Large intestine (tissue), 3 donors: Measurements from ENCODE around the gene C10orf90. TPM values are rescaled to one million over a fixed set of nuclear protein-coding genes. Genes with fewer than 3 reads are reported as not detected.
A peak's percentile ranks its signal among the peaks of the same experiment; 100 is the strongest.

Experiments used
- DNase-seq, 2 donors: peaks; one replicate each; pipeline versions ENCODE4 v3.0.0 to v3.0.0-alpha.2; 2013
- H3K27ac ChIP-seq: one replicate; pipeline ENCODE4 v1.5.1; 2013; ENCODE audit warnings: low read length
- H3K27me3 ChIP-seq: 2 replicates; pipeline ENCODE4 v1.6.1; 2013; ENCODE audit warnings: low read length; ENCODE audit not compliant: control insufficient read depth, insufficient read depth
- H3K36me3 ChIP-seq: 2 replicates; pipeline ENCODE4 v1.6.1; 2013; ENCODE audit warnings: low read length; ENCODE audit not compliant: control insufficient read depth, insufficient read depth
- H3K4me1 ChIP-seq: one replicate; pipeline ENCODE4 v1.6.1; 2013; ENCODE audit warnings: low read length; ENCODE audit not compliant: control insufficient read depth, insufficient read depth
- H3K4me3 ChIP-seq: one replicate; pipeline ENCODE4 v1.5.1; 2013; ENCODE audit warnings: low read length
- H3K9me3 ChIP-seq: one replicate; pipeline ENCODE4 v1.6.1; 2013; ENCODE audit warnings: mild to moderate bottlenecking, low read depth, low read length, moderate library complexity; ENCODE audit not compliant: control insufficient read depth
- WGBS: methylation state at CpG from one replicate; pipeline ENCODE4 v1.1.5; 2013; ENCODE audit warnings: low lambda C conversion rate; ENCODE audit not compliant: insufficient coverage; 5-methylcytosine and 5-hydroxymethylcytosine counted together
- polyA plus RNA-seq: library from polyadenylated mRNA; unstranded; fragments of 120-200 nt; gene quantifications from one replicate; pipeline ENCODE4 v1.2.1, GENCODE V29; 2013

C10orf90 gene
- polyA plus RNA-seq, 1 donor: not detected

GRCh38 chr10:126616737-126617136, 53.8 kb downstream of the C10orf90 start:
- DNase-seq: no peak
- H3K36me3 ChIP-seq: no peaks in the 10 kb centered on the region
- H3K4me3 ChIP-seq: no peak overlapping the region
- no peaks in the 10 kb centered on the region for H3K27me3 ChIP-seq
- no peaks in the 10 kb centered on the region for H3K4me1 ChIP-seq
- 63% methylated on average over 2 of the region's 3 CpGs for WGBS
- no peaks in the 10 kb centered on the region for H3K9me3 ChIP-seq
- H3K27ac ChIP-seq: no peak overlapping the region

- Histone ChIP-seq H3K27me3 (no peaks in the 10 kb centered on the region), H3K36me3 (no peaks in the 10 kb centered on the region), H3K27ac (no peak overlapping the region), H3K4me3 (no peak overlapping the region), H3K9me3 (no peaks in the 10 kb centered on the region), H3K4me1 (no peaks in the 10 kb centered on the region)
- WGBS: no CpG with 5 or more reads among the region's 2 CpGs
- DNase-seq: no peak
These were observed 59.2 kb downstream of the C10orf90 start for GRCh38 chr10:126611303-126611702.

- Histone ChIP-seq H3K27ac (no peak overlapping the region), H3K4me3 (no peak overlapping the region), H3K9me3 (no peaks in the 10 kb centered on the region), H3K4me1 (no peaks in the 10 kb centered on the region), H3K36me3 (no peaks in the 10 kb centered on the region), H3K27me3 (peaks cover 3% of the 10 kb centered on the region)
- WGBS: 80% methylated on average over 1 of the region's 4 CpGs
- DNase-seq: no peak
These were observed 60.9 kb downstream of the C10orf90 start for GRCh38 chr10:126609566-126609965.

GRCh38 chr10:126599949-126600682, 70.4 kb downstream of the C10orf90 start:
- no peak for DNase-seq
- WGBS: no CpG with 5 or more reads among the region's 19 CpGs
- Histone ChIP-seq H3K4me3 (no peak overlapping the region), H3K27me3 (no peaks in the 10 kb centered on the region), H3K36me3 (no peaks in the 10 kb centered on the region), H3K27ac (no peak overlapping the region), H3K9me3 (no peaks in the 10 kb centered on the region), H3K4me1 (no peaks in the 10 kb centered on the region)

GRCh38 chr10:126598009-126598408, 72.5 kb downstream of the C10orf90 start:
- peak; percentile 3 to 13 for DNase-seq
- H3K27me3 ChIP-seq: no peaks in the 10 kb centered on the region
- 71% methylated on average over 1 of the region's 3 CpGs for WGBS
- no peak overlapping the region for H3K4me3 ChIP-seq
- H3K27ac ChIP-seq: no peak overlapping the region
- no peaks in the 10 kb centered on the region for H3K9me3 ChIP-seq
- no peaks in the 10 kb centered on the region for H3K4me1 ChIP-seq
- no peaks in the 10 kb centered on the region for H3K36me3 ChIP-seq

GRCh38 chr10:126597211-126597610, 73.3 kb downstream of the C10orf90 start:
- H3K27me3 ChIP-seq: no peaks in the 10 kb centered on the region

GRCh38 chr10:126596472-126597016, 73.9 kb downstream of the C10orf90 start:
- WGBS: 100% methylated on average over 1 of the region's 3 CpGs
- H3K27ac ChIP-seq: no peak overlapping the region
- no peaks in the 10 kb centered on the region for H3K4me1 ChIP-seq

More at GRCh38 chr10:126597211-126597610, 73.3 kb downstream of the C10orf90 start:
- DNase-seq: no peak
- Histone ChIP-seq H3K4me3 (no peak overlapping the region), H3K27ac (no peak overlapping the region), H3K36me3 (no peaks in the 10 kb centered on the region), H3K9me3 (no peaks in the 10 kb centered on the region), H3K4me1 (no peaks in the 10 kb centered on the region)
- WGBS: 80% methylated on average over 1 of the region's 2 CpGs

GRCh38 chr10:126595160-126595559, 75.3 kb downstream of the C10orf90 start:
- Histone ChIP-seq H3K4me3 (no peak overlapping the region), H3K27me3 (no peaks in the 10 kb centered on the region), H3K9me3 (no peaks in the 10 kb centered on the region), H3K27ac (no peak overlapping the region), H3K36me3 (no peaks in the 10 kb centered on the region), H3K4me1 (no peaks in the 10 kb centered on the region)
- WGBS: no CpG with 5 or more reads among the region's 2 CpGs
- DNase-seq: no peak

More at GRCh38 chr10:126596472-126597016, 73.9 kb downstream of the C10orf90 start:
- no peaks in the 10 kb centered on the region for H3K36me3 ChIP-seq
- H3K4me3 ChIP-seq: no peak overlapping the region
- no peaks in the 10 kb centered on the region for H3K9me3 ChIP-seq
- no peak for DNase-seq
- no peaks in the 10 kb centered on the region for H3K27me3 ChIP-seq

- no peak overlapping the region for H3K27ac ChIP-seq
- no peak overlapping the region for H3K4me3 ChIP-seq
- 100% methylated on average over 1 of the region's 4 CpGs for WGBS
- no peaks in the 10 kb centered on the region for H3K27me3 ChIP-seq
- no peaks in the 10 kb centered on the region for H3K9me3 ChIP-seq
- H3K4me1 ChIP-seq: no peaks in the 10 kb centered on the region
- H3K36me3 ChIP-seq: no peaks in the 10 kb centered on the region
- no peak for DNase-seq
These were observed 76.4 kb downstream of the C10orf90 start for GRCh38 chr10:126593968-126594701.

- no peak for DNase-seq
- WGBS: no CpG with 5 or more reads among the region's 3 CpGs
- H3K36me3 ChIP-seq: no peaks in the 10 kb centered on the region
- no peaks in the 10 kb centered on the region for H3K4me1 ChIP-seq
- no peaks in the 10 kb centered on the region for H3K27me3 ChIP-seq
- H3K4me3 ChIP-seq: no peak overlapping the region
- H3K9me3 ChIP-seq: no peaks in the 10 kb centered on the region
- H3K27ac ChIP-seq: no peak overlapping the region
These were observed 77.6 kb downstream of the C10orf90 start for GRCh38 chr10:126592901-126593300.
